GM23338 (cell line): ENCODE results near the gene BMP3. TPM values are rescaled to one million over a fixed set of nuclear protein-coding genes. Genes with fewer than 3 reads are reported as not detected.

ENCODE experiments used
- CREB1 ChIP-seq: fragments of 250-450 bp; sonication (Bioruptor Pico); IDR thresholded peaks from 2 replicates; pipeline ENCODE4 v1.5.0; 2020; ENCODE audit warnings: low read depth, mild to moderate bottlenecking, moderate library complexity
- ETS1 ChIP-seq: IDR thresholded peaks from 2 replicates; pipeline ENCODE4 v1.6.1; 2016; ENCODE audit warnings: antibody characterized with exemption
- EZH2 ChIP-seq: fragments of 200-600 bp; sonication (generic); IDR thresholded peaks from one replicate; pipeline ENCODE4 v1.8.0; 2017; ENCODE audit warnings: antibody characterized with exemption, mild to moderate bottlenecking, low read depth; ENCODE audit not compliant: unreplicated experiment
- EZH2phosphoT487 ChIP-seq: fragments of 200-600 bp; sonication (generic); IDR thresholded peaks from one replicate; pipeline ENCODE4 v1.8.1; 2018; ENCODE audit warnings: antibody characterized with exemption; ENCODE audit not compliant: unreplicated experiment
- JUNB ChIP-seq: IDR thresholded peaks from one replicate; pipeline ENCODE4 v1.6.1; 2016; ENCODE audit warnings: antibody characterized with exemption; ENCODE audit not compliant: unreplicated experiment
- NANOG ChIP-seq: IDR thresholded peaks from 2 replicates; pipeline ENCODE4 v1.6.1; 2016; ENCODE audit warnings: antibody characterized with exemption, borderline replicate concordance
- POLR2AphosphoS5 ChIP-seq: IDR thresholded peaks from 2 replicates; pipeline ENCODE4 v1.6.1; 2016; ENCODE audit warnings: antibody characterized with exemption, low read depth
- REST ChIP-seq: IDR thresholded peaks from one replicate; pipeline ENCODE4 v1.6.1; 2018; ENCODE audit warnings: antibody characterized with exemption; ENCODE audit not compliant: unreplicated experiment
- ZNF331 ChIP-seq: fragments of 250-450 bp; sonication (Bioruptor Pico); IDR thresholded peaks from 2 replicates; pipeline ENCODE4 v1.5.0; 2020; ENCODE audit warnings: low read depth, mild to moderate bottlenecking, moderate library complexity
- ZNF462 ChIP-seq: fragments of 250-450 bp; sonication (Bioruptor Pico); IDR thresholded peaks from 2 replicates; pipeline ENCODE4 v1.5.0; 2020; ENCODE audit warnings: mild to moderate bottlenecking, moderate library complexity
- polyA plus RNA-seq: library from polyadenylated mRNA; unstranded; fragments of >200 nt; fragmentation: Nextera tagmentation; extraction: Ambion mirVana; gene quantifications from 2 replicates; pipeline ENCODE4 v1.2.1, GENCODE V29; 2016
- total RNA-seq: library from RNA; depleted of rRNA; stranded (reverse); fragments of >200 nt; shearing (Covaris generic); gene quantifications from 2 replicates; pipeline ENCODE4 v1.2.3, GENCODE V29; 2014

BMP3 gene
- total and polyA plus RNA-seq, 2 experiments from 2014 or later, result 0.10 TPM; not detected in 1

GRCh38 chr4:81058621-81059020 lies 28.1 kb downstream of the BMP3 start (continued):
- TF ChIP-seq ZNF462 (CRISPR knock-in tag) (no peak), POLR2AphosphoS5 (no peak), NANOG (no peak), EZH2phosphoT487 (no peak), JUNB (no peak), CREB1 (CRISPR knock-in tag) (no peak), EZH2 (no peak), ETS1 (no peak), REST (no peak), ZNF331 (CRISPR knock-in tag) (no peak)
